IPS-20b (cell line): Measurements from ENCODE around the gene ZBTB4.

Experiments used
- H3K27ac ChIP-seq: one replicate; pipeline ENCODE4 v1.5.1; 2013; ENCODE audit warnings: low read length
- H3K27me3 ChIP-seq: 2 replicates; pipeline ENCODE4 v1.6.1; 2013; ENCODE audit warnings: mild to moderate bottlenecking, low read length, inconsistent platforms; ENCODE audit not compliant: insufficient read depth
- H3K36me3 ChIP-seq: 2 replicates; pipeline ENCODE4 v1.6.1; 2013; ENCODE audit warnings: low read depth, mild to moderate bottlenecking, inconsistent platforms, low read length, moderate library complexity; ENCODE audit not compliant: insufficient read depth
- H3K4me1 ChIP-seq: 2 replicates; pipeline ENCODE4 v1.6.1; 2013; ENCODE audit warnings: mild to moderate bottlenecking, control low read depth, inconsistent platforms, low read length, moderate library complexity; ENCODE audit not compliant: insufficient read depth
- H3K4me3 ChIP-seq: 2 replicates; pipeline ENCODE4 v1.5.1; 2013; ENCODE audit warnings: mild to moderate bottlenecking, low read length, inconsistent platforms
- H3K9ac ChIP-seq: 2 replicates; pipeline ENCODE4 v1.6.1; 2013; ENCODE audit warnings: low read depth, mild to moderate bottlenecking, inconsistent platforms, low read length, moderate library complexity
- H3K9me3 ChIP-seq: 2 replicates; pipeline ENCODE4 v1.6.1; 2013; ENCODE audit warnings: mild to moderate bottlenecking, low read depth, low read length, inconsistent platforms; ENCODE audit not compliant: insufficient read depth

Gene ZBTB4

DNA sequence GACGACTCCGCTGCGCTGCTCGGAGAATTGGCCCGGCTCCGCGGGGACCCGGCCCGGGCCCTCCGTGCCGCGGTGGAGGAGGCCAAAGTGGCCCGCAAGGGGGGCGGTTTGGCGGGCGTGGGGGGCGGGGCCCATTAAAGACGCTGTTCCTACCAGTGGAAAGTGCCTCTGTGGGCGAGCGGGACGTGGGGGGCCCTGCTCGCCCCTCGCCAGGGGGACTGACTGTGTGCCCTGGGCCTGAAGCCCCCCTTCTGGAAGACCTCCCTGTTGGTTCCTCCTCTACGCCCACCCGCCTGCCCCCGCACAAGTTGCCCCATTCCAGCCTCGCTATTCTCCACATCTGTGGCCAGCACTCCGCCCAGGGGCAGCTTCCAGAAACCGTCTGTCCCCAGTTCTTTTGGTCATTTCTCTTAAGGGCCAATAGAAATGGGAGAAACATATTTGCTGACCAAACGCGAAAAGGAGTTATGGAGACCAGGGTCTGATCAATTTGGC, 42.0 kb downstream of the ZBTB4 start:
- no peaks in the 10 kb centered on the region for H3K36me3 ChIP-seq
- H3K27ac ChIP-seq = no peak overlapping the region
- H3K4me3 ChIP-seq = peak overlapping the region; percentile 86
- H3K27me3 ChIP-seq = peaks cover 53% of the 10 kb centered on the region
- peaks cover 28% of the 10 kb centered on the region; the same call in 1 of the 2 replicates for H3K4me1 ChIP-seq
- H3K9me3 ChIP-seq = no peaks in the 10 kb centered on the region
- H3K9ac ChIP-seq = peak overlapping the region; percentile 14; the same call in 1 of the 2 replicates

DNA sequence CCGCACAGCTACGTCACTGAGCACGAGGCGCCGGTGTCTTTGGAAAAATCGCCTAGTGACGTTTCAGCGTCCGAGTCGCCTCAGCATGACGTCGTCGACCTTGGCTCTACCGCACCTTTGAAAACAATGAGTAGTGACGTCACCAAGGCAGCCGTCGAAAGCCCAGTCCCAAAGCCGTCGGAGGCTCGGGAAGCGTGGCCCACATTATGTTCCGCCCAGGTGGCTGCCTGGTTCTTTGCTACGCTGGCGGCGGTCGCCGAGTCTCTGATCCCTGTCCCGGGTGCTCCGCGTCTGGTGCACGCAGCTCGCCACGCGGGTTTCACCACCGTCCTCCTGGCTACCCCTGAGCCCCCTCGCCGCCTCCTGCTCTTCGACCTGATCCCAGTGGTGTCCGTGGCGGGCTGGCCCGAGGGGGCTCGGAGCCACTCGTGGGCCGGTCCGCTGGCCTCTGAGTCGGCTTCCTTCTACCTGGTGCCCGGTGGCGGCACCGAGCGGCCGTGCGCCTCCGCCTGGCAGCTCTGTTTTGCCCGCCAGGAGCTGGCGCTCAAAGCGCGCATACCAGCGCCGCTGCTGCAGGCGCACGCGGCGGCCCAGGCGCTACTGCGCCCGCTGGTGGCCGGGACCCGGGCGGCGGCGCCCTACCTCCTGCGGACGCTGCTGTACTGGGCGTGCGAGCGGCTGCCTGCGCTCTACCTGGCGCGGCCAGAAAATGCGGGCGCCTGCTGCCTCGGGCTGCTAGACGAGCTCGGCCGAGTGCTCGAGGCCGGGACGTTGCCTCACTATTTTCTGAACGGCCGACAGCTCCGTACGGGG, 42.7 kb downstream of the ZBTB4 start:
- Histone ChIP-seq H3K4me3 (peak overlapping the region; percentile 86), H3K27ac (no peak overlapping the region)

DNA sequence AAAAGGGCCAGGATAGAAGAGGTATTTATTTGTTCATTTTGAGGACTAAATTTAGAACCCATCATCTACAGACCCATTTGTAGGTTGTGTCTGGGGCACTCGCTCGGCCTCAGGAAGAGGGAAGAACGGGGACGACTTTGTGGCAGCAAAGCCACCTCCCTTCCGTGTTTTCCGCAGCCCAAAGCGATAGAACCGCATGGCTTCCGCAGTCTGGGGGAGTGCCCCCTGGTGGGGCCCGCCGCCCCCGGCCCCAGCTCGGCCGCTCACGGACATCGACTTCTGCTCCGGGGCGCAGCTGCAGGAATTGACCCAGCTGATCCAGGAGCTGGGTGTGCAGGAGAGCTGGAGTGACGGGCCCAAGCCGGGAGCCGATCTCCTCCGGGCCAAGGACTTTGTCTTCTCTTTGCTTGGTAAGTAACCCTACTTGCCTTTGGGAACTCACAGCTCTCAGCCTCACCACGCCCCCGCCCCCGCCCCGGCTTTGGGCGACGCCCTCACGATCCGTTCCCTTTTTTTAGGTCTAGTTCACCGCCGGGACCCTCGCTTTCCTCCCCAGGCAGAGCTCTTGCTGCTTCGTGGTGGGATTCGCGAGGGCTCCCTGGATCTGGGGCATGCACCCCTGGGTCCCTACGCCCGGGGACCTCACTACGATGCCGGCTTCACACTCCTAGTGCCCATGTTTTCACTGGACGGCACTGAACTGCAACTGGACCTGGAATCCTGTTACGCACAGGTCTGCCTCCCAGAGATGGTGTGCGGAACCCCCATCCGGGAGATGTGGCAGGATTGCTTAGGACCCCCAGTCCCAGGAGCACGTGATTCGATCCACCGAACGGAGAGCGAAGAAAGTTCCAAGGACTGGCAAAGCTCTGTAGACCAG, 43.5 kb downstream of the ZBTB4 start:
- H3K27ac ChIP-seq = no peak overlapping the region
- no peaks in the 10 kb centered on the region for H3K9me3 ChIP-seq
- H3K36me3 ChIP-seq = no peaks in the 10 kb centered on the region
- peaks cover 17% of the 10 kb centered on the region; the same call in 1 of the 2 replicates for H3K4me1 ChIP-seq
- peaks cover 44% of the 10 kb centered on the region for H3K27me3 ChIP-seq
- peak overlapping the region; percentile 63; the same call in 1 of the 2 replicates for H3K9ac ChIP-seq
- H3K4me3 ChIP-seq = peak overlapping the region; percentile 86

More for the DNA sequence above, 42.7 kb downstream of the ZBTB4 start:
- no peaks in the 10 kb centered on the region for H3K36me3 ChIP-seq
- H3K27me3 ChIP-seq = peaks cover 49% of the 10 kb centered on the region
- no peaks in the 10 kb centered on the region for H3K9me3 ChIP-seq
- peaks cover 26% of the 10 kb centered on the region; the same call in 1 of the 2 replicates for H3K4me1 ChIP-seq
- H3K9ac ChIP-seq = peak overlapping the region; percentile 63; the same call in 1 of the 2 replicates

DNA sequence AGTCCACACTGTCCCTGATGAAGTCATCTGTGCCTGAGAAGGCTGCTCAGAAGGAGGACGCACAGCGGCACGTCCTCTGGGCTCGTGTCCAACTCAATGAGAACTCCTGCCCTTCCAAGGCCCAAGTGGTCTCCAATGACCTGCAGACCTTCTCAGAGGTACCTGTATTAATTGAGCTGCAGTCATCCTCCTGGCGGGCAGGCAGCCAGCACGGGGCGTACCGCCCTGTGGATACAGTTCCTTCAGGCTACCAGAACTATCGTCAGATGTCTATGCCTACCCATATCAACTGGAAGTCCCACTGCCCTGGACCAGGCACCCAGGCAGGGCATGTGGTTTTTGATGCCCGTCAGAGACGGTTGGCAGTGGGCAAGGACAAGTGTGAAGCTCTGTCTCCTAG, 47.1 kb downstream of the ZBTB4 start:
- Histone ChIP-seq H3K27ac (no peak overlapping the region), H3K27me3 (peaks cover 18% of the 10 kb centered on the region), H3K36me3 (no peaks in the 10 kb centered on the region), H3K4me1 (peaks cover 3% of the 10 kb centered on the region; the same call in 1 of the 2 replicates), H3K9me3 (no peaks in the 10 kb centered on the region), H3K4me3 (no peak overlapping the region), H3K9ac (no peak overlapping the region)

DNA sequence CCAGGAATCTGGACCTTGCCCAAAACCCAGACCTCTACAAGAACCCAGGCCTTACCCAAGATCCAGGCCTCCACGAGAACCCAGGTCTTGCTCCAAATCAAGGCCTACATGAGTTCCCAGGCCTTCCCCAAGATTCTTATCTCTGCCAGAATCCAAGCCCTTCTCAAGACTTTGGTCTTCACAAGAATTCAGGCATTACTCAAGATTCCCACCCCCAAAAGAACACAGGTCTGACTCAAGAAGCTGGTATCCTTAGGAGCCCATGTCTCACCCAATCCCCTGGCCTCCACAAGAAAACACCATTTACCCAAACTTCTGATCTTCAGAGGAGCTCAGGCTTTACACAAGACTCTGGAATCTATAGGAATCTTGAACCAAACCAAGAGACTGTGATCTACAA, 48.2 kb downstream of the ZBTB4 start:
- H3K36me3 ChIP-seq = no peaks in the 10 kb centered on the region
- peaks cover 9% of the 10 kb centered on the region for H3K27me3 ChIP-seq
- H3K4me1 ChIP-seq = peaks cover under 1% of the 10 kb centered on the region; the same call in 1 of the 2 replicates
- H3K4me3 ChIP-seq = no peak overlapping the region
- no peak overlapping the region for H3K9ac ChIP-seq
- H3K9me3 ChIP-seq = no peaks in the 10 kb centered on the region
- no peak overlapping the region for H3K27ac ChIP-seq

DNA sequence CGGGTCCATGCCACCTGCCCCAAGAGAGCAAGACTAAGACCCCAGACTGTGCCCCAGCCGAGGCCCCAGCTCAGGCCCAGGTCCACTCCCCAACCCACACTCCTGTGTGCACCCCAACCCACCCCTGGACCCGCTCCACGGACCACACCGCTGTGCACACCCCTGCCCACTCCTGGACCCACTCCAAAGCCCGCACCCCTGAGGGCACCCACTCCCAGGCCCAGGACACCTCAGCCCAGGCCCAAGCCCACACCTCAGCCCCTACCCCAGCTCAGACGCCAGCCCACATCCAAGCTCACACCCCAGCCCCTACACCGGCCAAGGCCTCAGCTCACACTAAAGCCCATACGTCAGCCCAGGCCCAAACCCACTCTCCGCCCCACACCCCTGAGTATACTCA, 49.7 kb downstream of the ZBTB4 start:
- H3K4me1 ChIP-seq = no peaks in the 10 kb centered on the region
- no peaks in the 10 kb centered on the region for H3K36me3 ChIP-seq
- H3K27me3 ChIP-seq = no peaks in the 10 kb centered on the region
- no peaks in the 10 kb centered on the region for H3K9me3 ChIP-seq
- no peak overlapping the region for H3K27ac ChIP-seq
- no peak overlapping the region for H3K9ac ChIP-seq
- H3K4me3 ChIP-seq = no peak overlapping the region

DNA sequence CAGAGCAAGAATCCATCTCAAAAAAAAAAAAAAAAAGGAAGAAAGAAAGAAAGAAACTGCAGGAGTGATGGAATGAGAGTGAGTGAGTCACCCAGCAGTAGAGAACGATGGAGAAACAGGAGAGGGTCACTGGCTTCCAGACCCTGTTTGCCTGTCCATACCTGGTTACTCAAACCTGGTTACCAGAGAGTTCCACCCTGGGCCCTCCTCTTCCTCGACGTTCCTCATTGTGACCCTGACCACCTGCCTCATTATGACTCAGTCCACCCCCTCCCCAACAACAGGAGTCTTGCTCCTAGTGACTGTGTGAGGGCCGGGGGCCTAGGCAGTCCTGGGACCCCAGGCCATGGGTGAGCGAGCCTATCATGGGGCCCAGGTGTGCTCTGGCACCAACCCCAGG, 50.9 kb downstream of the ZBTB4 start, which contains the start of gene SPEM3:
Gene SPEM3 (plus strand): TSS at position 301 of the 400 bp plus-strand sequence. CDS start 46 bp downstream, at position 347.
- no peaks in the 10 kb centered on the region for H3K4me1 ChIP-seq
- no peak within 1 kb of the TSS for H3K27ac ChIP-seq
- no peak within 1 kb of the TSS for H3K4me3 ChIP-seq
- H3K36me3 ChIP-seq = no peaks in the 10 kb centered on the region
- H3K9ac ChIP-seq = no peak within 1 kb of the TSS
- no peaks in the 10 kb centered on the region for H3K27me3 ChIP-seq
- H3K9me3 ChIP-seq = no peaks in the 10 kb centered on the region

DNA sequence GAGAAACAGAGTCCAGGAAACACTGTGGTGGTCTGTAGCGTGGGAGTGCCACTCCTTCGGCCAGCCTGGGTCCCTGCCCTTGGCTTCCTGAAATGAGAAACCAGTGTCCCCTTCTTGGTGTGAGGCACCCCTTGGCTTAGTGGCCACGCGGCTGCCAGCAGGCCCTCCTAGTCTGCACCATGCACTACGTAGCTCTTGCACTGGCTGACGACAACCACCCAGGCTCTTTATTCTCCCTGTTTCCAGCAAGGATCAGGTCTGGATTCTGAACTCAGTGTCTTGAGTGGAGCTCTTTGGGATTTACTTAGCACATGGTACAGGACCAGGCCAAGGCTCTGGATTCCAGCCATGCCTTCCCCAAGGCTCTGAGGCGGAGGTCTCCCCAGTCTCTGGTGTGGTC, 51.9 kb downstream of the ZBTB4 start:
- Histone ChIP-seq H3K9ac (no peak overlapping the region), H3K36me3 (no peaks in the 10 kb centered on the region), H3K4me3 (no peak overlapping the region), H3K9me3 (no peaks in the 10 kb centered on the region), H3K27ac (no peak overlapping the region), H3K27me3 (no peaks in the 10 kb centered on the region), H3K4me1 (no peaks in the 10 kb centered on the region)

DNA sequence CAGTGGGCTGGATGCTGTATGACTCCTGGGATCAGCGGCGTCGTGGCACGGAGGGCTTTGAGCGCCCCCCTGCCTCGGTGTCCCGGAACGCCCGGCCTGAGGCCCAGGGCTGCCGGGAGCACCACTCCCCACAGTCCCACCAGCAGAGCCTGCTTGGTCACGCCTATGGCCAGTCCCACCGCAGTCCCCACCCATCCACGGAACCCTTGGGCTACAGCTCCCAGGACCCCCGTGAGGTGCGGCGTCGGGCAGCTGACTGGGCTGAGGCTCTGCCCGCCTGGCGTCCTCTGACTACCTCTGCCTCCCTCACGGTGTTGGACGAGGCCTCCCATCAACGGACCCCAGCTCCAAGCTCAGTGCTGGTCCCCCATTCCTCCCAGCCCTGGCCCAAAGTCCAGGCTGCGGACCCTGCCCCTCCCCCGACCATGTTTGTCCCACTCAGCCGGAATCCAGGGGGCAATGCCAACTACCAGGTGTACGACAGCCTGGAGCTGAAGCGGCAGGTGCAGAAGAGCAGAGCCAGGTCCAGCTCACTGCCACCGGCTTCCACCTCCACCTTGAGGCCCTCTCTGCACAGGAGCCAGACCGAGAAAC, 52.4 kb downstream of the ZBTB4 start:
- Histone ChIP-seq H3K4me3 (no peak overlapping the region), H3K27me3 (no peaks in the 10 kb centered on the region)

DNA sequence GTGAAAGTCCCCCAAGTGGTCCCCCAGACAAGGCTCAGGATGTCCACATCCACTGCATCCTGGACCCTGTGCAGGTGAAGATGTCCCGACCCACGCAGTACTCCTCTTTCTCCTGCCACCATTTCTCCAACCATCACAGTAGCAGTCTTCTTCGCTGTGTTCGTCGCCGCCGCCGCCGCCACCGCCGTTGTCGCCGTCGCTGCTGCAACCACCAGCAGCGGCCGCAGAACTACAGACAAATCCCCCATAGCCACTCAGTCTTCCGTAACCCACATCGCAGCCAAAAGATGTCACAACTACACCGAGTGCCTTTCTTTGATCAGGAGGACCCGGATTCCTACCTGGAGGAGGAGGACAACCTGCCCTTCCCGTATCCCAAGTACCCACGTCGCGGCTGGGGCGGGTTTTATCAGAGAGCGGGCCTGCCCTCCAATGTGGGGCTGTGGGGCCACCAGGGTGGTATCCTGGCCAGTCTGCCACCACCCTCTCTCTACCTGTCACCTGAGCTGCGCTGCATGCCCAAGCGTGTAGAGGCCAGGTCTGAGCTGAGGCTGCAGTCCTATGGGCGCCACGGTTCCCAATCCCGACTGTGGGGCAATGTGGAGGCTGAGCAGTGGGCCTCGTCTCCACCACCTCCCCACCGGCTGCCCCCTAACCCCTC, 53.1 kb downstream of the ZBTB4 start:
- Histone ChIP-seq H3K4me3 (no peak overlapping the region), H3K27me3 (no peaks in the 10 kb centered on the region), H3K36me3 (no peaks in the 10 kb centered on the region), H3K27ac (no peak overlapping the region), H3K4me1 (no peaks in the 10 kb centered on the region), H3K9ac (no peak overlapping the region), H3K9me3 (no peaks in the 10 kb centered on the region)

More for the DNA sequence above, 52.4 kb downstream of the ZBTB4 start:
- H3K36me3 ChIP-seq = no peaks in the 10 kb centered on the region
- H3K4me1 ChIP-seq = no peaks in the 10 kb centered on the region
- H3K9me3 ChIP-seq = no peaks in the 10 kb centered on the region
- H3K27ac ChIP-seq = no peak overlapping the region
- no peak overlapping the region for H3K9ac ChIP-seq

DNA sequence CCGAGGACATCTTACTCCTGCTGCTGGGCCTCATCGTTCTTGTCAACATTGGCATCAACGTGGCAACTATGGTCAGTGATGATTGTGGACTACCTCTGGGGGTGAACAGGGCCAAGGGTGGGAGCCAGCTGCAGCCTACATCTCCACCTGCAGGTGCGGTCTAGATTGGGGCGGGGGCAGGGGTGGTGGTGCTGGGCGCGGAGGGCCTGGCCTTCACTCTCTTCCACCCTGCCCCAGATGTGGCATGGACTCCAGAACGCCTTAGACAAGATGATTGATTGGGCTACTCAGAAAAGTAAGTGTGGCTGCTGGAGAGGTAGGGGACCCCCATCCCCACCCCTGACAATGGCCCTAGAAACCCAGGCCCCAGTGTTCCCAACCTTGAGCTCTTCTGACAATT, 53.7 kb downstream of the ZBTB4 start:
- H3K9ac ChIP-seq = no peak overlapping the region
- no peaks in the 10 kb centered on the region for H3K36me3 ChIP-seq
- H3K27me3 ChIP-seq = no peaks in the 10 kb centered on the region
- H3K4me3 ChIP-seq = no peak overlapping the region
- no peaks in the 10 kb centered on the region for H3K9me3 ChIP-seq
- H3K4me1 ChIP-seq = no peaks in the 10 kb centered on the region
- H3K27ac ChIP-seq = no peak overlapping the region
